ENCODE data around the gene LGALS12.
"Not testable (repeated sequence)": the region's sequence is repeated elsewhere in the genome, so short reads cannot be mapped to it uniquely, and the experiment has no call there.

LGALS12 gene

GRCh38 chr11:63534895-63535461, 29.1 kb downstream of the LGALS12 start:
- no peak for DNase-seq

- DNase-seq = peak; percentile 23
Measured at GRCh38 chr11:63535734-63536133, 29.9 kb downstream of the LGALS12 start.

DNA sequence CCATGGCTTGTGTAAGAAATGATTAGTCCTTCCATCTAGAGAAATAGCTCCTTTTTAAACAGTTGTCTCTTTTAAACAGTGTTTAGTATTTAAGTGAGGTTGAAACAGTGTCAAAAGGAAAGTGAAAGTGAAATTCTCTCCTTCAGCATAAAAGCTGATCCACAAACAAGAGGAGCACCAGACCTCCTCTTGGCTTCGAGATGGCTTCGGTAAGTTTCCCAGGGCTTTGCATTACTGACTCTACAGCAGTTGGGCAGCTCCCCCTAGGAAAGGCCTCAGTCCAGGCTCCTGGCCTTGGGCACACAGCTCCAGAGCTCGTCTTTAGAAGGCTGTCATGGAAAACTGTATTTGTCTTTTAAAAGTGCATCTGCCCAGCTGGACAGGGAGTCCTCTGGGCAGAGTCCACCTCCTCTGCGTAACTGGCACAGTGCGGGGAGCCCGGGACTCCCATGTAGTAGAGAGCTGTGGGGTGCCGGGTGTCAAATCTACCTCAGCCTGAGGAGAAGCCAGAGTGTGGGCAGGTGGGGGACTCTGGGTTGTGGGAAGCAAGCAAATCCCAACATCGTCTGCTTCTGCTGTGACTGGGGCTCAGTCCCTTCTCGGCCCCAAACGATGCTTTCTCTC, 30.9 kb downstream of the LGALS12 start, which contains the start of gene PLAAT4:
PLAAT4 (plus strand) TSS at position 140 of the 624 bp plus-strand sequence; CDS start at position 201, 61 bp downstream.
- peak; percentile 19 for DNase-seq

DNA sequence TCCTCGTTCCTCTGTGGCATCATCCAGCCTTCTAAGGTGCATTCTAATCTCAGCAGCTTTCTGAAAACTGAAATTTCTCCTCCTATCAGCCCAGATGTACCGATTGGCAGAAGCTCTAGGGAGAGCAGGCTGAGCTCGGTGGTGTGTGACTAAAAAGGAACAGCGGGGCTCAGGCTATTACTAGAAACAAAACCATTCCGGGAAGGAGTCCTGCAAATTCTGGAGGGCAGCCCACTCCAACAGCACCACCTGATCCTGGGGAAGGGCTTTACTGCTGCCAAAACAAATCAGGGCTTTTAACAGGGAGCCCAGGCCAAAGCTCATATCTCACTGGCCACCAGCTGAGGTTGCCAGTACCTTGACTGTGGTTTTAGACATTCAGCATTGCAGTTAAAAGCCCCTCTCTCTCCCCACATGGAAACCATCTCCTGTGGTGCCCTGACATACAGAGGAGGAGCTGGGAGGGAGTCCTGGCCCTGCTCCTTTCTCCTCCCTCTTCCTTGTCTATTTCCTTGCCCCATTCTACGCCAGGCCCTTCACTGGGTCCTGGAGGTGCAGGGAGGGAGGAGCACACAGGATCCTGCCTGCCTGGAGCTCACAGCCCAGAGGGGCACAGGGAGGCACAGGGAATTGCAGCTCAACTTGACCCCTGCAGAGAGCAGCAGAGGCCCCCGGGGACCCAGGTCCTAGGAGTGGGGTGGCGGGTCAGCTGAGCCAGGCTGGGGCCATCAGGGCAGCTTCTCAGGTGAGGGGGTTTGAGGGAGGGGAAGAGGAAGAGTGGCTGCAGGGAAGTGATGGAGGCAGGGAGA, 31.6 kb downstream of the LGALS12 start:
- no peak for DNase-seq

DNA sequence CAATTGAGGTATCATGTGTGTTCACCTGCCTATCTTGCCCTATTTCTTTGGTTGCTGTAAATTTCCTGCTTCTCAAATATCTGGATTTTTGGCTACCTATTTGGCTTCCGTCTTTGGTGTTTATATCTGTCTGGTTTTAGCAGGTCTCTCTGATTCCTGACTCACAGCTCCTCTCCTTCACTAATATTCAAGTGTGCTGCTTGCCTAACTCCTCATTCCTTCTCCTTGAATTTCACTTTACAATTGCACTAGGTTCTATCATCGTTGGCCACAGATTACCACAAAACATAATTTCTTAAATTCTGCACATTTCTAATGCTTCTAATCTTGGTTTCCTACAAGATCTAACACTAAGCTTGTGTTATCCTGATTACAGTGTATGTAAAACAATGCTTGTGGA, 36.6 kb downstream of the LGALS12 start:
- DNase-seq = not testable (repeated sequence)

DNA sequence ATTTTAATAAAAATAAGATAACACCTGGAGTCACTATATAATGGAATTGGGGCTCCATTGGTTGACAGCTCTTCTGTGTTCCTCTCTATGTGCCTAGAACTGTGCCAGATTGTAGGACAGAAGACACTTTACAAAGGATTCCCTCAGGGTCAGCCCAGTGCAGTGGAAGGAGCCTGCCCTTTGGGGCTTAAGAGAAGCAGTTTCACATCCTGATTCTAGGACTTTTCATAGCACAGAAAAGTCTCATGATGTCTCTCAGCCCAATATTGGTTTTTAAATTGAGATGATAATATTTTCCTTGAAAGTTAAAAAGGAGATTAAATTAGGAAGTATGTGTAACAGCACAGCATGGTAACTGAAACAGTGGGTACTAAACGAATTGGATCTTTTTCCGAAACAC, 37.8 kb downstream of the LGALS12 start:
- no peak for DNase-seq

DNA sequence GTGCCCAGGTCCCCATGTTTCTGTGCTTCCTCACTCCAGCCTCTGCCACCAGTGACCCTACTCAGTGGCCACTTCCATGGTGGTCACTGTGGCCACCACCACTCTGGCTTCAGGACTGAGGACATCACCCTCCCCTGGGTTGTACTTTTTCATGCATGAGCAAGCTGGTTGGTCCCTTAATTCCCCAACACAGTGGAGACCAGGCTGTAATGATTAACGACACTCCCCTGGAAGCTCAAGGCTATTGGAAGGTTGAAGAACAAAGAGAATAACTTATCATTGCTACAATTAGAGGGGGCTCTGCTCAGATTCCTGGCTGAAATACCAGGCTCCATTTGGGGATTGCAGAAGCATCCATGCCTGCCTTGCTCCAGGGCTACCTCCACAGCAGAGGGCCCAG, 41.2 kb downstream of the LGALS12 start:
- DNase-seq = no peak

GRCh38 chr11:63548178-63548577, 42.3 kb downstream of the LGALS12 start:
- DNase-seq = no peak

GRCh38 chr11:63549411-63549810, 43.5 kb downstream of the LGALS12 start:
- no peak for DNase-seq

DNA sequence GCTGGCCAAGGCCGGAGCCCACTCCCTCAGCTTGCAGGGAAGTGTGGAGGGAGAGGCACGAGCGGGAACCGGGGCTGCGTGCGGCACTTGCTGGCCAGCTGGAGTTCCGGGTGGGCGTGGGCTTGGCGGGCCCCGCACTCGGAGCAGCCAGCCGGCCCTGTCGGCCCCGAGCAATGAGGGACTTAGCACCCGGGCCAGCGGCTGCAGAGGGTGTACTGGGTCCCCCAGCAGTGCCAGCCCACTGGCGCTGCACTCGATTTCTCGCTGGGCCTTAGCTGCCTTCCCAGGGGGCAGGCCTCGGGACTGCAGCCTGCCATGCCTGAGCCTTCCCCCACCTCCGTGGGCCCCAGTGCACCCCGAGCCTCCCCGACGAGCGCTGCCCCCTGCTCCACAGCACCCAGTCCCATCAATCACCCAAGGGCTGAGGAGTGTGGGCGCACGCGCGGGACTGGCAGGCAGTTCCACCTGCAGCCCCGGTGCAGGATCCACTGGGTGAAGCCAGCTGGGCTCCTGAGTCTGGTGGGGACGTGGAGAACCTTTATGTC, 44.3 kb downstream of the LGALS12 start:
- DNase-seq = not testable (repeated sequence)

- DNase-seq = no peak
Measured at GRCh38 chr11:63551091-63551888, 45.4 kb downstream of the LGALS12 start.

- DNase-seq = no peak
Measured at GRCh38 chr11:63551889-63552266, 46.0 kb downstream of the LGALS12 start.

DNA sequence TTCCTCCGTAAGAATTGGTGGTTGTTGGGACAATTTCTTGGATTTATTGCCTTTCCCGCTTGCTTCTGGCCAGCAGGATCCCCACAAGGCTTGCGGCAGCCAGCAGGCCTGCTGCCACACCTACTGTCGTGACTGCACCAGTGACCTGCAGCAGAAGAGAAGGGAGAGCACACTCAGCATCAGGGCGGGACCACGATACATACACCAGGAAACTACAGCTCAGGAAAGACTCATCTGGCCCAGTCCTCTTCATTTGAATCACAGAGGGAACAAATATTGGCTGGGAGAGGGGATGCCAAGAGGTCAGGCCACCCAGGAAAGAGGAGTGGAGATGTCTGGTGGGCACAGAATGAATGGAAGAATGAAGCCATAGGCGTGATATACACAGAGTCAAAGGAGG, 47.0 kb downstream of the LGALS12 start:
- no peak for DNase-seq

GRCh38 chr11:63553759-63554158, 47.9 kb downstream of the LGALS12 start:
- DNase-seq = peak; percentile 49

DNA sequence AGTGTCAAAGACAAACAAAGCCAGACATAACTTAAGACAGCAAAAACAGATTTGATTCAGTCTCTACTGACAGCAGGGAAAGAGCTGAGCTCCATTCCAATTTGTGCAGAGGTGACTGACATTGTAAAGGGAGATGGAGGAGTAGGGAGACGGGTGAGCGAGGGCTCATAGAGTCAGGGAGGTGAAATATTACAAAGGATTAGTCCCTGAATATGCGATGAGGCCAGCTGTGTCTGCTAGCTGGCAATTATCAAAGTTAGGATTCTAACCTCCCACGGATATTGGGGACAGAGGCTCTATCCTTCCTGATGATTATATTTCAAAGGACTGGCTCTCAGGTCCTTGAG, 49.0 kb downstream of the LGALS12 start:
- DNase-seq = no peak

DNA sequence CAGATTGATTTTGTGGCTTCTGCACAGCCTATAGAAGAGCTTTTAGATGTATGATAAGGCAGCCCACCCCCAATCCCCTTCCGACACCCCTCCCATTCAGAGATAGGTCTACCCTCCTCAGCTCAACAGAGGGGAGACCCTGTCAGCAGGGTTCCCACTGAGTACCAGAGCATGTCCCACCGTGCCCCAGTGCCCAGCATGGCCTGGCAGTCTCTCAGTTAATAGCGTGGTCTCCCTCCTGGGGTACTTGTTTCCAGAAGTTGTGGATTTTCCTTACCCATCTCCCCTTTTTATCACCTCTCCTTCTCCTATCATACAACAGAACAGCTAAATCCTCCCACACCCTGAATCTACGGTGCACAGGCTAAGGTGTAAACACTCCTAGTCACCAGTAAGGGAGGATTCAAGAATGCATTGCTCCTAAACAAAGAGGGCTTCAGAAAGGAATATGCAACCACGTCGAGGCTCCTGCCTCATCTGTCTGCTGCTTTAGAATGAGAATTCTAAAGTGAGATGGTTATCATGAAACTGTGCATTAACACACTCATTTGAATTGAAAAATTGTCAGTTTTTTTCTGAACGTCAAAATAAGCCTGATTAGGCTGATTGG, 50.6 kb downstream of the LGALS12 start:
- DNase-seq = no peak

- DNase-seq = no peak
Measured at GRCh38 chr11:63557570-63557969, 51.7 kb downstream of the LGALS12 start.

DNA sequence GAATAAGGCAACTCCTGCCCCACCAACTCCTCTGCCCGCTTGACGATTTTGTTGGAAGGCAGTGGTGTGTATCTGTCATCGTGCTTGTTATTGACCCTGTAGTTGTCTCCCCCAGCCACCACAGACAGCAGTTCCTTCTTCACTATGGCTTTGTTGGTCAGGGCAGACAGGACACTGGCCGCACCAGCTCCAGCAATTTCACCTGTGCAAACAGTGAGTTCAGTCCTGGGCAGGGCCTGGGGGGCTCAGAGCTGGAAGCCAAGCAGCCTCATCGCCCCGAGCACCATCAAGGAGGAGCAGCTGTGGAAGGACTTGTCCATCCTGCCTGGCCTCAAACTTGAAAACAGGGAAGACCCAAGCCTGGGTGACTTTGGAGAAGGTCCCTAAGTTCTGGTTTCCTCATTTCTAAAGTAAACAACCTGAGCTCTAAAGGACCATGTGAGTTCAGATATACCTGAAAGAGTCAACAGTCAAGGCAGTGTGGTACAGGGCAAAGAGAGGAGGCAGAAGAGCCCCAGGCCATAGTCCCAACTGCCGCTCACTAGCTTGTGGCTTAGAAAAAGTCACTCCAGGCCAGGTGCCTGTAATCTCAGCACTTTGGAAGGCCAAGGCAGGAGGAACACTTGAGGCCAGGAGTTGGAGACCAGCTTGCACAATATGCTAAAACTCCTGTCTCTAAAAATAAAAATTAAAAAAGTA, 52.7 kb downstream of the LGALS12 start:
- DNase-seq = no peak

DNA sequence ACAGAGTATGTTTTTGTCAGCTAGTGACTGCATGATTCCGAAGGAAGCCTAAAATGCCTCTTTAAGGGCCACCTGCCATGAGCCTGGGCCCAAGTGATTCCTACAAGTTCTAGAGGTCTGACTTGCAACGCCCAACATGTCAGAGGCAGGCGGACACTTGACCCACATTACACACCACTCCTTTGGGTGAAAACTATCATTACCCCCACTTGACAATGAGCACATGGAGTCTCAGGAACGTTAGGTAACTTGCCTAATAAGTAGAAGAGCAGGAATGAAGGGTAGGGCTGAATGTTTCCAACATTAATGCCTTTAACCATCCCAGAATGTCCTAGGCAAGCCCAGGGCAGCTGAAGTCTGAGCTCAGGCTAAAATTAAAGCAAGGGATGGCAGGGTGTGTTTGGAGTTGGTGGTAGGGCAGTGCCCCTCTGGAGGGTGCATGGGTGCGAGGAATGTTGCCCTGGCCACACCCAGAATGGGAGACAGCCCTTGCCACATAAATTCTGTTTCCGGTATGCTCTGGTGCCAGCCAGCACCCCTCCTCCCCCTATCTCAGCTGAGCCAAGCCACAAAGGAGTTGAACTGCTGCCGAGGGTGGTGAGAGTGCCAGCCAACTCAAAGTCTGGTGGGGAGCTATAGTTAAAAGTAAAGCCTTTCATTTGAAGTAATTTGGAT, 54.8 kb downstream of the LGALS12 start:
- DNase-seq = peak; percentile 25

DNA sequence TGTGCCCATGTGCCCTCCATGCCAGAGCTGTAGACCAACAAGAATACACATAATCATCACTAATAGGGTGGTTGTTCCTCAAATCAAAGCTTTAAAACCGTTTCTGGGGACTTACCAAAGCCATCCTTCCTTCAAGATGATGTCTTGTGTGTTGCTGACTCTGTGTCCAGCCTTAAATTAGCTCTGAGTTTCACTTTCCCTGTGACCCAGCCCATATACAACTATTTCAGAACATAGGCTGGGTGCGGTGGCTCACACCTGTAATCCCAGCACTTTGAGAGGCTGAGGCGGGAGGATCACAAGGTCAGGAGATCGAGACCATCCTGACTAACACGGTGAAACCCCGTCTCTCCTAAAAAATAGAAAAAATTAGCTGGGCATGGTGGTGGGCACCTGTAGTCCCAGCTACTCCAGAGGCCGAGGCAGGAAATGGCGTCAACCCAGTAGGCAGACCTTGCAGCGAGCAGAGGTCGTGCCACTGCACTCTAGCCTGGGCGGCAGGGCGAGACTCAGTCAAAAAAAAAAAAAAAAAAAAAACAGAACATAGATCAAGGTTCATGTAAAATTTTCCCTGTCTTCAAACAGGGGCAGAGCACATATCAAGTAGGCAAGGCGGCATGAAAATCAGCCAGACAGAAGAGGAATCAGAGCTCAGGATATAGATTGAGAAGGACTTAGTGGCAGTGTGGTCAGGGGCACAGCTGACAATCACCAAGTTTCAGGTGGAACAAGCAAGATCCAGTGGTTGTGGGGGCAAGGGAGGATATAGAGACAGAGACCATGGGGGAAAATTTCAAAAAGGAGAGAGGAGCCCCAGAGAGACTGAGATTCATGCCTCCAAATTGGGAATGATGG, 57.5 kb downstream of the LGALS12 start, which contains the start of gene PLAAT2:
PLAAT2 (minus strand) TSS at position 179 of the 855 bp plus-strand sequence; CDS start at position 124, 55 bp downstream.
- DNase-seq = no peak

All from activated CD4-positive, alpha-beta T cell treated with anti-CD3 and anti-CD28 coated beads, Interleukin-2, amount 50 U/mL, for 1 hour (primary cell).